ENCODE results near the gene SCAF1. TPM values are rescaled to one million over a fixed set of nuclear protein-coding genes. Genes with fewer than 3 reads are reported as not detected.

Gene SCAF1
- total RNA-seq, 1 experiment from 2014 or later = 129 TPM

GRCh38 chr19:49665036-49665350, 23.0 kb downstream of the SCAF1 start:
- intact Hi-C loops (cut with micrococcal nuclease; ENCODE audit: unreplicated experiment) = no loop called here
- H3K4me1 Mint-ChIP-seq (ENCODE audit: low read depth, unreplicated experiment) = peaks cover 13% of the 10 kb centered on the region
- peaks cover 84% of the 10 kb centered on the region for H3K36me3 Mint-ChIP-seq (ENCODE audit: insufficient read depth, unreplicated experiment)
- CTCF ChIA-PET = interaction anchor here (0.7 to 2.5 kb wide), 2 partner anchors 10 to 12 kb away, joined by 7 to 10 read pairs; partner anchors contain the start of gene PRMT1
- H3K4me3 Mint-ChIP-seq (ENCODE audit: low read depth, unreplicated experiment) = peak overlapping the region; percentile 83
- no TSS peak for BruUV-seq (replicated peaks)
- DNase-seq = no peak
- H3K27me3 Mint-ChIP-seq (ENCODE audit: unreplicated experiment) = no peaks in the 10 kb centered on the region
- no peaks in the 10 kb centered on the region for H3K9me3 Mint-ChIP-seq (ENCODE audit: low read depth, unreplicated experiment)
- TF ChIP-seq CTCF (IDR thresholded peaks at IDR 0.05; ENCODE audit: unreplicated experiment) = no peak
- peak overlapping the region; percentile 77 for H3K27ac Mint-ChIP-seq (ENCODE audit: unreplicated experiment)

- peak; percentile 99 for DNase-seq
- H3K4me3 Mint-ChIP-seq (ENCODE audit: low read depth, unreplicated experiment) = peak within 1 kb of the TSS; percentile 83
- no TSS peak for BruUV-seq (replicated peaks)
- H3K36me3 Mint-ChIP-seq (ENCODE audit: insufficient read depth, unreplicated experiment) = peaks cover 82% of the 10 kb centered on the region
- H3K9me3 Mint-ChIP-seq (ENCODE audit: low read depth, unreplicated experiment) = no peaks in the 10 kb centered on the region
- no peaks in the 10 kb centered on the region for H3K27me3 Mint-ChIP-seq (ENCODE audit: unreplicated experiment)
- intact Hi-C loops (cut with micrococcal nuclease; ENCODE audit: unreplicated experiment) = no loop called here
- no peak for TF ChIP-seq CTCF (IDR thresholded peaks at IDR 0.05; ENCODE audit: unreplicated experiment)
- CTCF ChIA-PET = interaction anchor here (0.6 to 2.5 kb wide), 2 partner anchors 11 to 83 kb away, joined by 3 to 10 read pairs; partner anchors contain the start of gene PRMT1
- H3K4me1 Mint-ChIP-seq (ENCODE audit: low read depth, unreplicated experiment) = peaks cover 13% of the 10 kb centered on the region
- H3K27ac Mint-ChIP-seq (ENCODE audit: unreplicated experiment) = peak within 1 kb of the TSS; percentile 77
These were observed 23.5 kb downstream of the SCAF1 start, which contains the start of the genes BCL2L12 and IRF3 for GRCh38 chr19:49665351-49666119. TSS of gene BCL2L12 (plus strand) at chr19:49665933. CDS start at chr19:49666693, 760 bp downstream. TSS of gene IRF3 (minus strand) at chr19:49665857. CDS start at chr19:49664838, 1,019 bp downstream.

- intact Hi-C loops (cut with micrococcal nuclease; ENCODE audit: unreplicated experiment) = no loop called here
- TF ChIP-seq CTCF (IDR thresholded peaks at IDR 0.05; ENCODE audit: unreplicated experiment) = no peak
- no peak for DNase-seq
- TSS peak; percentile 73 for BruUV-seq (replicated peaks)
- peak overlapping the region; percentile 77 for H3K27ac Mint-ChIP-seq (ENCODE audit: unreplicated experiment)
- H3K4me1 Mint-ChIP-seq (ENCODE audit: low read depth, unreplicated experiment) = peaks cover 13% of the 10 kb centered on the region
- peaks cover 82% of the 10 kb centered on the region for H3K36me3 Mint-ChIP-seq (ENCODE audit: insufficient read depth, unreplicated experiment)
- CTCF ChIA-PET = interaction anchor here (0.6 to 2.5 kb wide), 2 partner anchors 11 to 84 kb away, joined by 3 to 10 read pairs; partner anchors contain the start of gene PRMT1
- peak overlapping the region; percentile 83 for H3K4me3 Mint-ChIP-seq (ENCODE audit: low read depth, unreplicated experiment)
- no peaks in the 10 kb centered on the region for H3K27me3 Mint-ChIP-seq (ENCODE audit: unreplicated experiment)
- no peaks in the 10 kb centered on the region for H3K9me3 Mint-ChIP-seq (ENCODE audit: low read depth, unreplicated experiment)
These were observed 24.1 kb downstream of the SCAF1 start for GRCh38 chr19:49666120-49666444.

- H3K4me1 Mint-ChIP-seq (ENCODE audit: low read depth, unreplicated experiment) = peaks cover 23% of the 10 kb centered on the region
- CTCF ChIA-PET = no interaction called here
- no peaks in the 10 kb centered on the region for H3K27me3 Mint-ChIP-seq (ENCODE audit: unreplicated experiment)
- peak overlapping the region; percentile 83 for H3K4me3 Mint-ChIP-seq (ENCODE audit: low read depth, unreplicated experiment)
- no peak for DNase-seq
- intact Hi-C loops (cut with micrococcal nuclease; ENCODE audit: unreplicated experiment) = no loop called here
- H3K36me3 Mint-ChIP-seq (ENCODE audit: insufficient read depth, unreplicated experiment) = peaks cover 75% of the 10 kb centered on the region
- peak overlapping the region; percentile 77 for H3K27ac Mint-ChIP-seq (ENCODE audit: unreplicated experiment)
- BruUV-seq (replicated peaks) = no TSS peak
- H3K9me3 Mint-ChIP-seq (ENCODE audit: low read depth, unreplicated experiment) = no peaks in the 10 kb centered on the region
- no peak for TF ChIP-seq CTCF (IDR thresholded peaks at IDR 0.05; ENCODE audit: unreplicated experiment)
These were observed 25.5 kb downstream of the SCAF1 start for GRCh38 chr19:49667473-49667872.

All from Calu3 (cell line).